Neural crest cell (in vitro differentiated cells): ENCODE results near the gene KPNA5. TPM values are rescaled to one million over a fixed set of nuclear protein-coding genes. Genes with fewer than 3 reads are reported as not detected.
"Not testable (repeated sequence)": the region's sequence is repeated elsewhere in the genome, so short reads cannot be mapped to it uniquely, and the experiment has no call there.

Experiments
- DNase-seq: peaks from one replicate; pipeline ENCODE4 v3.0.0; 2021; ENCODE audit warnings: low read depth, mixed read lengths, low spot score
- H3K27ac Mint-ChIP-seq: one replicate; pipeline ENCODE4 v1.8.0; 2021; ENCODE audit warnings: mild to moderate bottlenecking, mixed read lengths; ENCODE audit not compliant: unreplicated experiment
- H3K27me3 Mint-ChIP-seq: 2 replicates; pipeline ENCODE4 v1.8.0; 2021; ENCODE audit warnings: low read depth, mild to moderate bottlenecking, mixed read lengths
- H3K36me3 Mint-ChIP-seq: 2 replicates; pipeline ENCODE4 v1.8.0; 2021; ENCODE audit warnings: low read depth, mild to moderate bottlenecking, mixed read lengths
- H3K4me1 Mint-ChIP-seq: 2 replicates; pipeline ENCODE4 v1.8.0; 2021; ENCODE audit warnings: mixed read lengths
- H3K4me3 Mint-ChIP-seq: one replicate; pipeline ENCODE4 v1.8.0; 2021; ENCODE audit warnings: mild to moderate bottlenecking, mixed read lengths
- H3K9me3 Mint-ChIP-seq: 2 replicates; pipeline ENCODE4 v1.8.0; 2021; ENCODE audit warnings: mixed read lengths
- total RNA-seq: library from RNA; stranded (reverse); gene quantifications from 2 replicates; pipeline ENCODE4 v1.2.1, GENCODE V29; 2021
- TF ChIP-seq, protein P1 (sequence below): fragments of 200-600 bp; sonication (generic); conservative IDR thresholded peaks from 2 replicates; pipeline ENCODE4 v1.5.0; 2021; ENCODE audit warnings: antibody characterized with exemption, mild to moderate bottlenecking

Gene KPNA5
- total RNA-seq, 1 donor from 2014 or later = 10.8 TPM

- Mint-ChIP-seq H3K27me3 (no peaks in the 10 kb centered on the region), H3K9me3 (no peaks in the 10 kb centered on the region)
Observed at GRCh38 chr6:116705917-116706316, 24.9 kb downstream of the KPNA5 start.

GRCh38 chr6:116714296-116714695 lies 33.3 kb downstream of the KPNA5 start:
- no peaks in the 10 kb centered on the region for H3K4me1 Mint-ChIP-seq
- TF ChIP-seq, protein P1, sequence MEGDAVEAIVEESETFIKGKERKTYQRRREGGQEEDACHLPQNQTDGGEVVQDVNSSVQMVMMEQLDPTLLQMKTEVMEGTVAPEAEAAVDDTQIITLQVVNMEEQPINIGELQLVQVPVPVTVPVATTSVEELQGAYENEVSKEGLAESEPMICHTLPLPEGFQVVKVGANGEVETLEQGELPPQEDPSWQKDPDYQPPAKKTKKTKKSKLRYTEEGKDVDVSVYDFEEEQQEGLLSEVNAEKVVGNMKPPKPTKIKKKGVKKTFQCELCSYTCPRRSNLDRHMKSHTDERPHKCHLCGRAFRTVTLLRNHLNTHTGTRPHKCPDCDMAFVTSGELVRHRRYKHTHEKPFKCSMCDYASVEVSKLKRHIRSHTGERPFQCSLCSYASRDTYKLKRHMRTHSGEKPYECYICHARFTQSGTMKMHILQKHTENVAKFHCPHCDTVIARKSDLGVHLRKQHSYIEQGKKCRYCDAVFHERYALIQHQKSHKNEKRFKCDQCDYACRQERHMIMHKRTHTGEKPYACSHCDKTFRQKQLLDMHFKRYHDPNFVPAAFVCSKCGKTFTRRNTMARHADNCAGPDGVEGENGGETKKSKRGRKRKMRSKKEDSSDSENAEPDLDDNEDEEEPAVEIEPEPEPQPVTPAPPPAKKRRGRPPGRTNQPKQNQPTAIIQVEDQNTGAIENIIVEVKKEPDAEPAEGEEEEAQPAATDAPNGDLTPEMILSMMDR = no peak
- H3K27ac Mint-ChIP-seq = no peak overlapping the region
- H3K36me3 Mint-ChIP-seq = peaks cover 50% of the 10 kb centered on the region
- no peak overlapping the region for H3K4me3 Mint-ChIP-seq
- H3K27me3 Mint-ChIP-seq = no peaks in the 10 kb centered on the region
- peaks cover 5% of the 10 kb centered on the region for H3K9me3 Mint-ChIP-seq
- no peak for DNase-seq

More at GRCh38 chr6:116705917-116706316, 24.9 kb downstream of the KPNA5 start:
- Mint-ChIP-seq H3K36me3 (peaks cover 3% of the 10 kb centered on the region), H3K4me1 (no peaks in the 10 kb centered on the region), H3K4me3 (no peak overlapping the region), H3K27ac (no peak overlapping the region)
- no peak for DNase-seq
- TF ChIP-seq, protein P1 = no peak

- Mint-ChIP-seq H3K9me3 (peaks cover 5% of the 10 kb centered on the region), H3K36me3 (peaks cover 50% of the 10 kb centered on the region), H3K27ac (no peak overlapping the region), H3K4me1 (no peaks in the 10 kb centered on the region), H3K27me3 (no peaks in the 10 kb centered on the region), H3K4me3 (no peak overlapping the region)
- TF ChIP-seq, protein P1 = no peak
- no peak for DNase-seq
Observed at GRCh38 chr6:116714761-116715160, 33.8 kb downstream of the KPNA5 start.

GRCh38 chr6:116726947-116727346 lies 45.9 kb downstream of the KPNA5 start:
- peaks cover 8% of the 10 kb centered on the region for H3K36me3 Mint-ChIP-seq
- H3K9me3 Mint-ChIP-seq = no peaks in the 10 kb centered on the region
- no peak overlapping the region for H3K27ac Mint-ChIP-seq
- DNase-seq = no peak
- H3K4me3 Mint-ChIP-seq = no peak overlapping the region
- TF ChIP-seq, protein P1 = no peak
- no peaks in the 10 kb centered on the region for H3K27me3 Mint-ChIP-seq
- no peaks in the 10 kb centered on the region for H3K4me1 Mint-ChIP-seq

- TF ChIP-seq, protein P1 = no peak
- Mint-ChIP-seq H3K9me3 (peaks cover 2% of the 10 kb centered on the region), H3K27me3 (no peaks in the 10 kb centered on the region), H3K4me1 (no peaks in the 10 kb centered on the region), H3K27ac (no peak overlapping the region), H3K4me3 (no peak overlapping the region), H3K36me3 (peaks cover 8% of the 10 kb centered on the region)
- no peak for DNase-seq
Observed at GRCh38 chr6:116730513-116730912, 49.5 kb downstream of the KPNA5 start.

DNA sequence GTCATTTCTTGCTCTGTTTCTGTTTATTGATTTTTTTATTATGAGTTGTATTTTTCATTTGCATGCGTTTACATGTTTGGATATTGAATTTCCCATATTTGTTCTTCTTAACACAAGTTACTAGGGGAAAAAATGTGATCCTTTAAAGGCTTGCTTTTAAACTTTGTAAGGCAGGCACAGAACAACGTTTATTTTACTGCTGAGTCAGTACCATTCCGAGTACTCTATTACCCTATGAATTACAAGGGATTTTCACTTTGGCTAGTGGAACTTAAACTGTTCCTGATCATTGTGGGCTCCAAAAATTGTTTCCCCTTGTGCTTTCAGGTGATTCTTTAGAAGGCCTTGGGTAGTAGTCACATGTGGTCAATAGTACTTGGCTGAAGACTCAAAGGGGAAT lies 56.0 kb downstream of the KPNA5 start:
- TF ChIP-seq, protein P1 = no peak
- H3K4me3 Mint-ChIP-seq = no peak overlapping the region
- H3K9me3 Mint-ChIP-seq = peaks cover 6% of the 10 kb centered on the region
- no peak for DNase-seq
- peaks cover 32% of the 10 kb centered on the region for H3K36me3 Mint-ChIP-seq
- no peaks in the 10 kb centered on the region for H3K27me3 Mint-ChIP-seq
- H3K4me1 Mint-ChIP-seq = no peaks in the 10 kb centered on the region
- no peak overlapping the region for H3K27ac Mint-ChIP-seq

DNA sequence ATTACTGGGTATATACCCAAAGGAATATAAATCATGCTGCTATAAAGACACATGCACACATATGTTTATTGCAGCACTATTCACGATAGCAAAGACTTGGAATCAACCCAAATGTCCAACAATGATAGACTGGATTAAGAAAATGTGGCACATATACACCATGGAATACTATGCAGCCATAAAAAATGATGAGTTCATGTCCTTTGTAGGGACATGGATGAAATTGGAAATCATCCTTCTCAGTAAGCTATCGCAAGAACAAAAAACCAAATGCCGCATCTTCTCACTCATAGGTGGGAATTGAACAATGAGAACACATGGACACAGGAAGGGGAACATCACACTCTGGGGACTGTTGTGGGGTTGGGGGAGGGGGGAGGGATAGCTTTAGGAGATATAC lies 59.5 kb downstream of the KPNA5 start:
- Mint-ChIP-seq H3K36me3 (peaks cover 36% of the 10 kb centered on the region), H3K9me3 (peaks cover 13% of the 10 kb centered on the region)
- not testable (repeated sequence) for H3K27me3 Mint-ChIP-seq, H3K4me3 Mint-ChIP-seq, DNase-seq, H3K4me1 Mint-ChIP-seq, H3K27ac Mint-ChIP-seq
